Caki2 (cell line): ENCODE data around the gene CENPO. TPM values are rescaled to one million over a fixed set of nuclear protein-coding genes. Genes with fewer than 3 reads are reported as not detected.
"Not testable (repeated sequence)": the region's sequence is repeated elsewhere in the genome, so short reads cannot be mapped to it uniquely, and the experiment has no call there.

Source experiments
- DNase-seq: peaks from one replicate; pipeline ENCODE4 v3.0.0-alpha.2; 2015; ENCODE audit warnings: low read depth
- in situ Hi-C: cut with HindIII; loops from 2 replicates; pipeline ENCODE4 v1.10.0; 2016; ENCODE audit warnings: low sequenced_read_pairs, low pct_unique_long_range_greater_than_20kb, mixed read lengths
- total RNA-seq: library from RNA; depleted of rRNA; stranded (reverse); fragments of >200 nt; shearing (Covaris generic); gene quantifications from 2 replicates; pipeline ENCODE4 v1.2.3, GENCODE V29; 2014; ENCODE audit warnings: low replicate concordance

Gene CENPO
- total RNA-seq, 1 experiment from 2014 or later = 45.1 TPM

- in situ Hi-C loops = no loop called here
- DNase-seq = no peak
These were observed 39.3 kb downstream of the CENPO start for GRCh38 chr2:24832521-24832920.

GRCh38 chr2:24832931-24833701 is 39.9 kb downstream of the CENPO start:
- in situ Hi-C loops = no loop called here
- DNase-seq = no peak

- in situ Hi-C loops = no loop called here
- DNase-seq = no peak
These were observed 40.9 kb downstream of the CENPO start for GRCh38 chr2:24833821-24834732.

- in situ Hi-C loops = no loop called here
- no peak for DNase-seq
These were observed 41.6 kb downstream of the CENPO start for GRCh38 chr2:24834733-24835395.

GRCh38 chr2:24835411-24835810 is 42.2 kb downstream of the CENPO start:
- DNase-seq, in situ Hi-C loops: not testable (repeated sequence)

- no peak for DNase-seq
- in situ Hi-C loops = no loop called here
These were observed 43.0 kb downstream of the CENPO start for GRCh38 chr2:24836206-24836605.

- in situ Hi-C loops = no loop called here
- DNase-seq = no peak
These were observed 43.5 kb downstream of the CENPO start for GRCh38 chr2:24836706-24837105.

- no peak for DNase-seq
- in situ Hi-C loops = no loop called here
These were observed 44.8 kb downstream of the CENPO start for GRCh38 chr2:24837996-24838513.

- in situ Hi-C loops = no loop called here
These were observed 45.3 kb downstream of the CENPO start for GRCh38 chr2:24838541-24838940.

GRCh38 chr2:24839729-24840128 is 46.5 kb downstream of the CENPO start:
- DNase-seq = no peak
- in situ Hi-C loops = no loop called here

More at GRCh38 chr2:24838541-24838940, 45.3 kb downstream of the CENPO start:
- DNase-seq = no peak

GRCh38 chr2:24840164-24840869 is 47.1 kb downstream of the CENPO start:
- no peak for DNase-seq
- in situ Hi-C loops = no loop called here

- DNase-seq = no peak
- in situ Hi-C loops = no loop called here
These were observed 48.0 kb downstream of the CENPO start for GRCh38 chr2:24840962-24841945.

GRCh38 chr2:24842081-24843050 is 49.1 kb downstream of the CENPO start:
- no peak for DNase-seq
- in situ Hi-C loops = no loop called here

- DNase-seq = no peak
- in situ Hi-C loops = no loop called here
These were observed 50.2 kb downstream of the CENPO start for GRCh38 chr2:24843330-24843860.

GRCh38 chr2:24844023-24844685 is 50.9 kb downstream of the CENPO start:
- no peak for DNase-seq
- in situ Hi-C loops = no loop called here
